GM11168 (cell line): ENCODE results near the gene TRMT1.

Experiments used
- in situ Hi-C: fragments of 300-500 bp; cut with MboI; formaldehyde crosslinking; loops from one replicate; pipeline ENCODE4 v1.12.0; 2022; ENCODE audit warnings: low sequenced_read_pairs; ENCODE audit not compliant: unreplicated experiment

Gene TRMT1

DNA sequence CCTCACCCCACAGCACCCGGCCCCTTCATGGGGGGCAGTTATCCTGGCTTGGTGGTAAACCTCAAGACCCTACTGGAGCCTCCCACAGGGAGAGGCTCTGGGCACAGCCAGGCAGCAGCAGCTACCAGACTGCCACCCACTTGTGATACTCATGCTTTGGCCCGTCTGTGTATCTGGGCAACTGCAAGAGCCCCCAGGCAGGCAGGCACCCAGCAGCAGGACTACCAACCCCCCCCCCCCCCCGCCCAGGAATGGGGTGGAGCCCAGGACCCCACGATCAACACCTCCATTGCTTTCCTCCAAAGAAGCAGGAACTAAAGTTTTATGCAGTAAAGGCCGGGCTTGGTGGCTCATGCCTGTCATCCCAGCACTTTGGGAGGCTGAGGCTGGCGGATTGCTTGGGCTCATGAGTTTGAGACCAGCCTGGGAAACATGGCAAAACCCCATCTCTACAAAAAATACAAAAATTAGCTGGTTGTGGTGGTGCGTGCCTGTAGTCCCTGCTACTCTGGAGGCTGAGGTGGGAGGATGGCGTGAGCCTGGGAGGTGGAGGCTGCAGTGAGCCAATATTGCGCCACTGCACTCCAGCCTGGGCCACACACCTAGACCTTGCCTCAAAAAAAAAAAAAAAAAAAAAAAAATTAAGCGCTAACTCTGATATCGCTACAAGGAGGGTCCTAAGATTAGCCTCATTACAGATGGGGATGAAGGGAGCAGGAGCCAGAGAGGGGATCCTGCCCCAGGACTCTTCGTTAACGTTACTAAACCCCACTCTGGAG lies 12.8 kb downstream of the TRMT1 start:
- in situ Hi-C loops: no loop called here

DNA sequence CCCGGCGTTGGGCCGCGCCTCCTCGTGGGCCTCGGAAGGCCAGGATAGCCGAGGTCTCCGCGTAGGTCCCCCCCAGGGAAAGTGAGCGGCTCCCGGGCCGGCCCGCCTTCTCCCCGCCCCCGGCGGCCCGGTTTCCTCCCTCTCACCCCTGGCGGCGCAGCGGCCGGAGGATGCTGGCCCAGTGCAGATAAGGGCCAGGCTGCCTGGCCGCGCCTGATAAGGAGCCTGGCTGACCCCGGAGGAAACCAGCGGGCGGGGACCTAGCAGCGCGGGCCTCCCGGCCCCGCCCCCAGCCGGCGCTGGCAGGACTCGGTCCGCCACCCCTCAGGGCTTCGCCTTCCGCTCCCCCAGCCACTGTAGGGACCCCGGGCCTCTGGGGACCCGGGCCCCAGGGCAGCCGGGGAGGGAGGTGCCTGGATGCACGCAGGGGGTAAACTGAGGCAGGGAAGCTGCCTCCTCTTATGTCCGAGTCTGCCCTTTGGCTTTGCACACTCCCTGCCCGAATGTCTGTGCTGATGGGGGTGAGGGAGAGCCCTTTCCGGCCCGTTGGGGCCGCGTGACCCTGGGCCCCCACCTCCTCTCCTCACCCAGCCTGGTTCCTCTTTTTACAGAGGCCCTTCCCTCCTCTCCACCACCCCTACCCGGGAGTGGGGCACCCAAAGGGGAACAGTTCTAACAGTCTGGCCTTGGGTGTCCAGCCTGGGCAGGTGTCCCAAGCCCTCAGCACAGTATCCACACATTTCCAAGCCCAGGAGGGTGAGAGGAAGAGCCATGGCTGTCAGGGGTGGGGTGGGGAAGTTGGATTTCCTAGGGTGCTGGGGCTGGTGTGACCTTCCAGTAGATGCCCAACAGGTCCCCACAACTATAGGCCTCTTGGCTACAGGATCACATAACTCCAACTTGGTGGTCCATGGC lies 13.6 kb downstream of the TRMT1 start, which contains the start of gene LYL1:
Gene LYL1, minus strand, starts transcription at position 193 of the 915 bp plus-strand sequence. CDS start 1,687 bp downstream, outside the sequence.
- in situ Hi-C loops: no loop called here

DNA sequence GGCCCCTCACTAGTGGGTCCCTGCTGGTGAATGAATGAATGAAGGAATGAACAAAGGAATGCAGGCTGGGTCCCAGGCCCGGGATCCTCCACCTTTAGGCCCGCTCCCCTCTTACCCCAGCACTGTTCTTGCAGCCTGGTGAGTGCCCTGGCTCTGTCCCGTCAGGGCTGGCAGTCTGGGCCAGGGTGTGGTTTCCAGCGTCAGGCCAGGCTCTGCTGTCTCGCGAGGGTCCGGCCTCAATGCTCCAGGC lies 14.2 kb downstream of the TRMT1 start:
- in situ Hi-C loops: no loop called here

DNA sequence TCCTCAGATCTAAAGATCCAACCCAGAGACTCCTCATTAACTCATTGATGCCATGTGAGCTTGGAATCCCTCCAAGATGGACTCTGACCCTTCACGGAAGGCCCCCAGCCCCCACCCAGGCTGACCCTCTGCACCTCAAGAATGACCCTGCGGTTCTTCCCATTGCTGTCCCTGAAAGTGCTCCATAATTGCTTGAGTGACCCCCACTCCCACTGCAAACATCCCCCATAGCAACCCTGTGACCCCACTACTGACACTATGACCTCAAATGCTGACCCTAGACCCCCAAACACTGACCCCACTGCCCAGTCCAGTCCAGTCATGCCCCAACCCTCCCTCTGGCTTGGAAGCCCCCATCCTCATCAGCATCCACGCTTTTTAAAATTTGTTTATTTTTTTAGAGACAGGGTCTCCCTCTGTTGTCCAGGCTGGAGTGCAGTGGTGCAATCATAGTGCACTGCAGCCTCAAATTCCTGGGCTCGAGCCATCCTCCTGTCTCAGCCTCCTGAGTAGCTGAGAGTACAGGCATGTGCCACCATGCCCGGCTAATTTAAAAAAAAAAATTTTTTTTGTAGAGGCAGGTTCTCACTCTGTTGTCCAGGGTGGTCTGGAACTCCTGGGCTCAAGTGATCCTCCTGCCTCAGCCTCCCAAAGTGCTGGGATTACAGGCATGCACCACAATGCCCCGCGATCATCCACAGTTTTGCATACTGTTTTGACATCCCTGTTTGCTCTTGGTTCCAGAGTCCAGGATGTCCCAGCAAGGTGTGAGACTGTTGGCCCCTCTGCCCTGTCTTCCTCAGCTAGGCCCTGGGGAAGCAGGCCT lies 14.7 kb downstream of the TRMT1 start:
- in situ Hi-C loops: no loop called here

DNA sequence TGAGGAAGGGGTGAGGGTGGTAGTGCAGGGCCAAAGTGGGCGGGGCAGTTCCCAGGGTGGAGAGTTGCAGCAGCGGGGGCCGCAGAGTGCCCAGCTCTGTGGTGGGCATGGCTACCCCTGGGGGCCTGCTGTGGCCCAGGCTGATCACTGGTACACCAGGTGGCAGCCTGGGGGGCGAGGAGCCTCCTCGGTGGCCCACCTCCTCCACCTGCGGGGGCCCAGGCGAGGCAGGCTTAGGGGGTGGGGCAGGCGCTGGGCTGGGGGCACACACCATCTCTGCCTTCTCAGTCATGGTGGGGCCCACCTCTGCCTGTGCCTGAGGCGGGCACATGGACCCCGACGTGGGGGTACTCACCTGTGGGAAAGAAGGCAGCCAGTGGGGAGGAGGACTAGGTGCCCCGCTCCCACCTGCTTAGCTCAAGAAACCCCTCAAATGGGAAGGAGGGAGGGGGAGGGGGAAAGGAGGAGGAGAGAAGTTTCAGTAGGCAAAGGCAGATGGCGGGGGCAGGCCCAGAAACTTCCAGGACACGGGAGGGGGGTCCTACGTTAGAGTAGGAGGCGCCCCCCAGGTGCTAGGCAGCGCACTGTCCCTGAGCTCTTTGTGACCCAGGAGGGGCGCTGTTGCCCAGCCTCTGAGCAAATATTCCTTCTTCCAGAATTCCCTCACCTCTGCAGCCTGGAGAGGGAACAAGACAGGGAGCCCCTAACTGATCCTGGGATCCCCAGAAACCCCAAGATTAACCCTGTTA lies 15.5 kb downstream of the TRMT1 start:
- in situ Hi-C loops: no loop called here

DNA sequence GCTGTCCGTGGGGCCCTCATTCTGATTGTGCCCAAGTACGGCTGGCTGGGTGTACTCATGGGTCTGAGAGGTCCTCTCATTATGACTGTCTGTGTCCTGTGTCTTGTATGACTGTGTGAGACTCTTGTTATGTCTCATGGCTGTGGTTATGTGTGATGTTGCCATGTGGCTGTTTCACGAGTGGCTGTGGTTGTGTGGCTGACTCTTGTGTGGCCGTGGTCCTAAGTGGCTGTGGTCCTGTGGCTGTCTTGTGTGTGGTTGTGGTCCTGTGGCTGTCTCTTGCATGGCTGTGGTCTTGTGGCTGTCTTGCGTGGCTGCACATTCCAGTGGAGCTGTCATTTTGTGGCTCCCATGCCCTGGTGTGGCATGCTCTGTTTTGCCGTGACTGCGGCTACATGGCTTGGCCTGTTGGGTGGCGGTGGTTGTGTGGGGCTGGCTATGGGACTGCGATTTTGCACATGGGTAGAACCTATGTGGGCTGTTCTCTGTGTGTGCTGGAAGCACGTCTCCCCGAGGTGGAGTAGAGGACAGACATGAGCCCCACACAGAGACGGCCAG lies 16.4 kb downstream of the TRMT1 start:
- in situ Hi-C loops: no loop called here

DNA sequence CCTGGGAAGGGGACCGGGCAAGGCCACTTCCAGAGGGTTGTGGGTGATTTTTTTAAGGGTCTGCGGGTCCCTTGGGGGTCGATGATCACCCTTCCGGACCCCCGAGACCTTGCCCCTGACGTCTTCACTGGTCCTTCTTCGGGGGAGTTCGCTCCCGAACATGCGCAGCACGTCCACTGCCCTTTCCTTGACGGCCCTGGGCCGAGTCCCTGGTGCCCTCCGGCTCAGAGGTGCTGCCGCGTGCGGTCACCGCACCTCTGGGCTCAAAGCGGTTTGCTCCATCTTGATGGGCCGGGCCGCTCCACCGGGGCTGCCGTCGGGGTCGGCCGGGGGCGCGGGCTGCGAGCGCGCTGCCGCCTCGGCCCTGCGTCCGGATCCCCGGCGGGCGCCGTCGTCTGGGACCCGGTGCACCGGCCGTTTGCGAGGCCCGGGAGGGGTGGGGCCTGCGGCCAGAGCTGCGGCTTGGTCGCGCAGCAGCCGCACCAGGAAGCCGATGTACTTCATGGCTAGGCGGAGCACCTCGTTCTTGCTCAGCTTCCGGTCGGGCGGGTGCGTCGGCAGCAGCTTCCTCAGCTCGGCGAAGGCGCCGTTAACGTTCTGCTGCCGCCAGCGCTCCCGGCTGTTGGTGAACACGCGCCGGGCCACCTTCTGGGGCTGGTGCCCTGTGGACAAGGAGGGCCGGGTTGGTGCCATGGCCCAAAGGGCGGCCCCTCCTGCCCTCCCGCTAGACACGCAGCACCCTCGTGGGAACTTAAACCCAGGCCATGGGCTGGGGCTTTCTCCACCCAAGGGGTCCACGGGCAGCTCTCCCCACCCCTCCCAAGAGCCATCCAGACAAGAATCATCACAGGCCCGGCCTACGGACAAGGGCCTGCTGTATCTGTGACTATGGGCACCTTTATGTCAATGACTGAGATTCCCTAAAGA lies 17.2 kb downstream of the TRMT1 start:
- in situ Hi-C loops: loop anchor here (10.0 kb wide), 1 partner anchor 55 kb away; no protein-coding TSS in a partner anchor

DNA sequence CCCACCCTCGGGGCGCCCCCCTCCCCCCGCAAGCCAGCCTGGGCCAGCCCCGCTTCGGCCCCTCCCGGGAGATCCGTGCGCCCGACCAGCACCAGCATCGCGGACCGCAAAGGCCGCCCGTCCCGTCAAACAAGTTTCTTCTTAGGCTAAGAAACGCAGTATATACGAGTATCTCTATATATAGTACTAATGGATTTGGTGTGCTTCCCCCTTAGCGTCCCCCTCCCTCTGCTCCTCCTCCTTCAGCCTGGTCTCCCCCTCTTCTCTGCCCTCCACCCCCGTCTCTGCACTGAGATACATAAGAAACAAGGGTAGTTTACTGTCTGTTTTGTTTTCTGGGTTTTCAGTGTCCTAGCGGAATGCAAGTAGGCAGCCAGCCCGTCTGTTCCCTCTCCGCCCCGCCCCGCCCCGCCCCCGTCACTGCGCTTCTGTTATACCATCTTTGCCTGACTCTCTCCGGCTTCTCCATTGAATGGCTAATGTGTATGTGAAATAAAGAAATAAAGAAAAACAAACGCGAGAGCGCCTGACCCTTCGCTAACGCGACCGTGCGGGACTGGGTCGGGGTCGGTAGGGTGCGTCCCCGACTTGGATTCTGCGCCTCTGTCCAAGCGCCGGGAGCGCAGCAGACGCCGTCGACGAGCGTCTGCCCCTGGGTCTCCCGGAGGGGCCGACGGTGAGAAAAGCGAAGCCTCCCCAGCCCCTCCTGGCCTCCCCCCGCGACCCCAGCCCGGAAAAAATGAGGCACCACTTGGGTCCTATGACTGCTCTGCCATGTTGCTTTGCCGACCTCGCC lies 18.1 kb downstream of the TRMT1 start:
- in situ Hi-C loops: loop anchor here (10.0 kb wide), 1 partner anchor 54 kb away; no protein-coding TSS in a partner anchor

DNA sequence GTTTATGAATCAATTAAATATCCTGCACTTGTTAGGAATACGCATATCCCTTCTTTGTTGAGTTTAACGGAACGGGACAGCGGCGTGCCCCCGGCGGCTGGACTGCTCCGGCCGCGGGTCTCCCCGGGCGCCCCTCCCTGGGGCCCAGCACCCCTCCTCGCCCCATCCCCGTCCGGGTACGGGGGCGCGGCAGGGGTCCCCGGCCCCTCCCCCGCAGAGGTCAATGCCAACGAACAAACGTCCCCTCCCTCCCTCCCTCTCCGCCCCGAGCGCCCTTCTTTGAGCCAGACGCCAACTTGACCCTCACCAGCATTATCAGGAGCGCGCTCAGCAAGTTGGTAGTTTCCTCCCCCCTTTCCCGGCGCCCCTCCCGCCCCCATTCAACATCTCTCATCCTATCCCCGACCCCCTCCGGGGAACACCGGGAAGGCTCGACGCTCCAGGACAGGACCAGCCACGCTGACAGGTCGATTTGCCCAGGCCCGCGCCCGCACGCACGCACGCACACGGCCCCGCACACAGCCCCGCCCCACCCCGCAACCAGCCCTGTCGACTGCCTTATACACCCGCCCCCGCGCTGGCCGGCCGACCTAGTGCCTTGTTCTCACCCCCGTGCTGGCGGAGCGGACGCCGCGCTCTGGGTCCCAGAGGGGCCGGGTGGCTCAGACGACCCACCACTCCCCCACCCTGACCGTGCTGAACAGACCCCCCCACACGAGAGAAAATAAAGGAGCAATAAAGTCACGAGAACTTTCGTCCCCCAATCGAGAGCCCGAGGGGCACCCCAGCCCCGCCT lies 18.9 kb downstream of the TRMT1 start:
- in situ Hi-C loops: loop anchor here (10.0 kb wide), 1 partner anchor 53 kb away; no protein-coding TSS in a partner anchor

DNA sequence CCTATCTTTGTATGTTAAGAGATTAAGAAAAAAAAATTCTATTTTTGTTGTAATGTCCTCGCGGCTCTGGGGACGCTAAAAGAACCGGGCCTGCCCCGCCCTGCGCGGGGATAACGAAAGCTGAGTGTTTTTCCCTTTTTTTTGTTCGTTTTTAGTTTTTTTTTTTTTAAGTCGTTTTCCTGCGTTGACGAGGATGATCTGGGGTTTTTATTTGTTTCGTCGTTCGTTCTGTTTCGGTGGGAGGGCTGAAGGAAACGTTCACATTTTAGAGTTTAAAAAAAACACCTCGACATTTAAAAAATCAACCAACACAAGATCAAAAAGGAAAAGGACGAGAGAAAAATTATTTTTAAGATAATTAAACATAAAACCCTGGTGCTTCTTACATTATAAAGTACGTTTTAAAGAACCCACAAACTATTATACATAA lies 19.5 kb downstream of the TRMT1 start:
- in situ Hi-C loops: loop anchor here (10.0 kb wide), 1 partner anchor 52 kb away; no protein-coding TSS in a partner anchor

DNA sequence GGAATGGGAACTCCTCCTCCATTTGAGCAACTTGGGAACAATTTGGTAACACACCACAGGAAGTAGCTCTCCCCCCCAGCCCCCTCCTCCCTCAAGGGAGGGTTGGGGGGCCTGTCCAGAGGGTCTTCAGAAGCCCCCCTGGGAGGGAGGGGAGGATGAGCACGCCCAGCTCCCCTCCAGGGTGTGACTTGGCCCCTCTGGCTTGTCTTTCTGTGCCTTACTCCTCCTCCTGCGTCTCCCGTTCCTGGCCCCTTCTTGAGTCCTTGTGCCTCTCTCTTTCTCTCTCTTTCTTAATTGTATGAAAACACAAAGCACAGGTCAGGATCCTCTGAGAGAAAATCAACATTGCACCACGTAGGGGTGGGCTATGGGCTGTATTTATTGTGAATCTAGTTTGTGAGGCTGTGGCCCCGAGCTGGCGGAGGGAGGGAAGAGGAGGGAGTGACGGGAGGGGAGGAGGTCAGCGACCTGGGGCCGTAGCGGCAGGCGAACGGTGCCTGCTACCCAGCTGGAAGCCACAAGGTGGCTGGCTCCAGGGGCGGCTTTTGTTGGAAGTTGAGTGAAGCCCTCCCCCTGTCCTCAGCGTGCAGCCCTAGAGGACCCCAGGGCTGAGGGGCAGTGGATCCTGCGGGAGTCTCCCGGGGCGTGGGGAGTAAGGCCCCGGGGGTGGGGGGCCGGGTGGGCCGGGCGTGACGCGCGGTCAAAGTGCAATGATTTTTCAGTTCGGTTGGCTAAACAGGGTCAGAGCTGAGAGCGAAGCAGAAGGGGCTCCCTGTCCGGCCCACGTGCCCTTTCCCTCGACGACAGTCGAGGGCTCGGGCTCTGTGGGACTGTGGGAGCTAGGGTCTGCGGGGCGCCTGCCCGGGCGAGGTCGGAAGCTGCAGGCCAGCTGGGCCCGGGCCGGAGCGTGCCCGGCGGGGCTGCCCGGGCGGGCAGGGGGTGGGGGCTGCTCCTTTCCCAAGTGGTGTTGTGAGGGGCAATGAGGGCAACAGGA lies 20.3 kb downstream of the TRMT1 start:
- in situ Hi-C loops: loop anchor here (10.0 kb wide), 1 partner anchor 51 kb away; no protein-coding TSS in a partner anchor

DNA sequence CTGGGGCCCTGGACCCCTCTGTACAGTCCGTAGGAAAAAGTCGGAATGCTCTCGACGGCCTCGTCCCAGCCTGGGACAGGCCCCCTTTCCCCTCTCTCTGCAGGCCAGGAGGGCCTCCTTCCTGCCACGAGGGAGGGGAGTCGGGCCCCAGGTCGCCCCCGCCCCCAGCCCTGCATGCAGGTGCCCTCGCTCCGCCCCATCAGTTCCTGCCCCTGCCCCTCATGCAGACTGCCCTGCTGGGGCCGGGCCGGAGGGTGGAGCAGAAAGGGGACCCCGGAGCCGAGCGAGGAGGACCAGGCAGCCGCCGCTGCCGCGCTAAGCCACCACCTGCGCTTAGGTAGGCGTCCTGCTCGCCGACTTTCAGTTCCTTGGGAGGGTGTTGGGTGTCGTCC lies 21.2 kb downstream of the TRMT1 start:
- in situ Hi-C loops: loop anchor here (10.0 kb wide), 1 partner anchor 51 kb away; no protein-coding TSS in a partner anchor

DNA sequence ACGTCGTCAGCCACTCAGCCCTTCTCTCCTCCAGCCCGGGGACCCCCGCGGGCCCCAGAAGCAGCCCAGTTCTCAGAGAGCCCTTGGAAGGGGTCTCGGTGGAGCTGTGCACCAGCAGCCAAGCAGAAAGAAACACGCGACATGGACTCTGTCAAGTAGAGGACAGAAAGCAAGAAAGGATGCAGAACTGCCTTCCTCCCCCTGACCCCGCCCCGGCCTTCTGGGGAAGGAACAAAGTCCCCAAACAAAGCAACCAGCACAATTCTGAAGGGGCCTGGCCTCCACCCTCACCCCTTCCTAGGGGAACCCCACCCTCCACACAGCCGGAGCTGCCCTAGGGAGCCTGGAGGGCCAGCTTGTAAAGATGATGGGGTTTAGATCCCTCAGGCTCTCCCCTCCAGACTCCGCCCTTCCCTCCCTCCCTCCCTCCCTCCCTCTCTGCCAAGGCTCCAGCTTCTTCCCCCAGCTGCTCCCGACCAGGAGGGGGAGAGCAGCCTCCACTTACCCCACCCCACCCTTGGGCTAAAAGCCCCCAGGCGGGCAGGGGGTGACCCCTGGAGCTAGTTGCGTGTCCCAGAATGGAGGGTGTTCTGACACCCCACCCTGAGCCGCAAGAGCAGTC lies 21.7 kb downstream of the TRMT1 start:
- in situ Hi-C loops: loop anchor here (5.0 to 10.0 kb wide), 2 partner anchors 50 to 123 kb away; no protein-coding TSS in a partner anchor

DNA sequence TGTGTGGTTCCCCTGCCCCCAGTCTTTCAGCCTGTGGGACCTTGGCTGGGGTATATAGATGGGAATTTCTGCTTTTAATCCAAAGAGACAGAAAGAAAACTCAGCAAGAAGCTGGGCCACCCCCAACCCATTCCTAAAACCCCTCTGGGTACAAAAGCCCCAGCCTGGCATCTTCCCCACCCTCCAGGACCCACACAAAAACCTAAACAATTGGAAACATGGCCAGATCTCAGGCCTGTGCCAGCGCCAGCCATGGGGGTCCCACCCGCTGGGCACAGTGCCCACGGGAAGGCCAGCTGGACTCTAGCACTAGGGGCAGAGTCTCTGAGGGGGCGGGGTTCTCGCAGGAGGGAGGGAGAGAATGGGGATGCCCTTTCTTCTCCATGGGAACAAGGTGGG lies 22.4 kb downstream of the TRMT1 start:
- in situ Hi-C loops: loop anchor here (5.0 to 10.0 kb wide), 2 partner anchors 49 to 122 kb away; no protein-coding TSS in a partner anchor
